Smooth muscle cell (in vitro differentiated cells): ENCODE data around the gene XDH. TPM values are rescaled to one million over a fixed set of nuclear protein-coding genes. Genes with fewer than 3 reads are reported as not detected.

Experiments
- DNase-seq: peaks from one replicate; lab custom pipeline; 2025; ENCODE audit not compliant: unreplicated experiment; lab: John Stamatoyannopoulos, UW
- H2AFZ ChIP-seq: fragments of 200-600 bp; sonication (generic); 2 replicates; pipeline ENCODE4 v1.6.0; 2016; ENCODE audit warnings: antibody characterized with exemption, low read depth, mild to moderate bottlenecking
- H3F3A ChIP-seq: fragments of 200-600 bp; sonication (generic); 2 replicates; pipeline ENCODE4 v1.6.0; 2017; ENCODE audit warnings: antibody characterized with exemption, low read depth
- H3K27ac ChIP-seq: fragments of 200-600 bp; sonication (generic); 2 replicates; pipeline ENCODE4 v1.5.1; 2016; ENCODE audit warnings: low read depth, mild to moderate bottlenecking
- H3K27me3 ChIP-seq: fragments of 200-600 bp; sonication (generic); 2 replicates; pipeline ENCODE4 v1.6.1; 2016; ENCODE audit warnings: low read depth, mild to moderate bottlenecking
- H3K36me3 ChIP-seq: fragments of 200-600 bp; sonication (generic); 2 replicates; pipeline ENCODE4 v1.5.1; 2016; ENCODE audit warnings: low read depth
- H3K4me1 ChIP-seq: fragments of 200-600 bp; sonication (generic); 2 replicates; pipeline ENCODE4 v1.5.1; 2016; ENCODE audit warnings: low read depth
- H3K4me2 ChIP-seq: fragments of 200-600 bp; sonication (generic); 2 replicates; pipeline ENCODE4 v1.6.0; 2016; ENCODE audit warnings: mild to moderate bottlenecking
- H3K4me3 ChIP-seq: fragments of 200-600 bp; sonication (generic); 2 replicates; pipeline ENCODE4 v1.5.1; 2016; ENCODE audit warnings: mild to moderate bottlenecking
- H3K79me2 ChIP-seq: fragments of 200-600 bp; sonication (generic); 2 replicates; pipeline ENCODE4 v1.6.0; 2016; ENCODE audit warnings: low read depth, mild to moderate bottlenecking
- H3K9ac ChIP-seq: fragments of 200-600 bp; sonication (generic); 2 replicates; pipeline ENCODE4 v1.6.0; 2016; ENCODE audit warnings: low read depth
- H3K9me3 ChIP-seq: fragments of 200-600 bp; sonication (generic); replicated peaks from 2 replicates; pipeline ENCODE4 v1.5.1; 2016; ENCODE audit warnings: low read depth
- H4K20me1 ChIP-seq: fragments of 200-600 bp; sonication (generic); 2 replicates; pipeline ENCODE4 v1.6.0; 2016; ENCODE audit warnings: low read depth
- CTCF ChIP-seq: fragments of 200-600 bp; sonication (generic); IDR thresholded peaks from 2 replicates; pipeline ENCODE4 v1.5.1; 2017; ENCODE audit warnings: borderline replicate concordance, mild to moderate bottlenecking, antibody characterized with exemption; ENCODE audit not compliant: insufficient read depth, poor library complexity, severe bottlenecking
- WGBS: methylation state at CpG from one replicate; pipeline ENCODE4 v1.1.7; 2016; ENCODE audit warnings: low lambda C conversion rate; 5-methylcytosine and 5-hydroxymethylcytosine counted together
- polyA plus RNA-seq: library from polyadenylated mRNA; unstranded; fragments of >200 nt; fragmentation: Nextera tagmentation; extraction: Ambion mirVana; gene quantifications from 2 replicates; pipeline ENCODE4 v1.2.1, GENCODE V29; 2016
- total RNA-seq: library from RNA; depleted of rRNA; stranded (reverse); fragments of >200 nt; gene quantifications from 2 replicates; pipeline ENCODE4 v1.2.3, GENCODE V29; 2014

Gene XDH
- 4.0 and 6.1 TPM in 2 replicates for total RNA-seq
- polyA plus RNA-seq, result 0.37 and 2.0 TPM in 2 replicates

GRCh38 chr2:31414601-31415241 is at the start of gene XDH:
TSS of gene XDH (minus strand) at chr2:31414742. CDS start at chr2:31414666, 76 bp downstream.
- TF ChIP-seq CTCF, result no peak
- 92% methylated on average over 5 of the region's 5 CpGs for WGBS
- Histone ChIP-seq H3K27me3 (no peaks in the 10 kb centered on the region), H3K4me2 (no peak within 1 kb of the TSS), H4K20me1 (no peaks in the 10 kb centered on the region), H3F3A (no peaks in the 10 kb centered on the region), H3K36me3 (no peaks in the 10 kb centered on the region), H3K4me3 (no peak within 1 kb of the TSS), H3K79me2 (no peaks in the 10 kb centered on the region), H3K9me3 (no peaks in the 10 kb centered on the region), H2AFZ (no peak within 1 kb of the TSS), H3K27ac (no peak within 1 kb of the TSS), H3K9ac (no peak within 1 kb of the TSS), H3K4me1 (no peaks in the 10 kb centered on the region)
- DNase-seq, result no peak

- no peak overlapping the region for H3K4me3 ChIP-seq
- no peak overlapping the region for H3K9ac ChIP-seq
- H2AFZ ChIP-seq, result no peak overlapping the region
- no peak for DNase-seq
- no peaks in the 10 kb centered on the region for H4K20me1 ChIP-seq
- H3F3A ChIP-seq, result no peaks in the 10 kb centered on the region
- 84% methylated on average over 4 of the region's 4 CpGs for WGBS
- TF ChIP-seq CTCF, result no peak
- no peak overlapping the region for H3K27ac ChIP-seq
- H3K36me3 ChIP-seq, result peaks cover 3% of the 10 kb centered on the region
- no peaks in the 10 kb centered on the region for H3K4me1 ChIP-seq
- no peaks in the 10 kb centered on the region for H3K79me2 ChIP-seq
- no peak overlapping the region for H3K4me2 ChIP-seq
- no peaks in the 10 kb centered on the region for H3K27me3 ChIP-seq
- H3K9me3 ChIP-seq, result no peaks in the 10 kb centered on the region
Measured at GRCh38 chr2:31457651-31458050, 43.1 kb upstream of the XDH start.

- peaks cover 6% of the 10 kb centered on the region for H3K4me1 ChIP-seq
- peak overlapping the region; percentile 59 for H2AFZ ChIP-seq
- DNase-seq, result no peak
- no peaks in the 10 kb centered on the region for H3K36me3 ChIP-seq
- H3K79me2 ChIP-seq, result no peaks in the 10 kb centered on the region
- no peaks in the 10 kb centered on the region for H3K9me3 ChIP-seq
- peaks cover 11% of the 10 kb centered on the region for H3F3A ChIP-seq
- H3K4me2 ChIP-seq, result peak overlapping the region; percentile 60
- no peak for TF ChIP-seq CTCF
- H4K20me1 ChIP-seq, result no peaks in the 10 kb centered on the region
- peak overlapping the region; percentile 93 for H3K27ac ChIP-seq
- H3K27me3 ChIP-seq, result no peaks in the 10 kb centered on the region
- H3K4me3 ChIP-seq, result no peak overlapping the region
- 14% methylated on average over 3 of the region's 3 CpGs for WGBS
- H3K9ac ChIP-seq, result peak overlapping the region; percentile 63
Measured at GRCh38 chr2:31446848-31447247, 32.3 kb upstream of the XDH start.

GRCh38 chr2:31442376-31442775 is 27.8 kb upstream of the XDH start:
- no peak for DNase-seq
- H3K36me3 ChIP-seq, result no peaks in the 10 kb centered on the region
- H3F3A ChIP-seq, result peaks cover 4% of the 10 kb centered on the region
- H3K27ac ChIP-seq, result no peak overlapping the region
- TF ChIP-seq CTCF, result no peak
- no peaks in the 10 kb centered on the region for H3K79me2 ChIP-seq
- H3K4me3 ChIP-seq, result no peak overlapping the region
- no peak overlapping the region for H3K9ac ChIP-seq
- no peak overlapping the region for H3K4me2 ChIP-seq
- no peaks in the 10 kb centered on the region for H3K27me3 ChIP-seq
- no peaks in the 10 kb centered on the region for H4K20me1 ChIP-seq
- H2AFZ ChIP-seq, result no peak overlapping the region
- 93% methylated on average over 2 of the region's 2 CpGs for WGBS
- no peaks in the 10 kb centered on the region for H3K9me3 ChIP-seq
- peaks cover 4% of the 10 kb centered on the region for H3K4me1 ChIP-seq
